ENCODE measurements around the gene STAB1.

STAB1 gene, protein sequence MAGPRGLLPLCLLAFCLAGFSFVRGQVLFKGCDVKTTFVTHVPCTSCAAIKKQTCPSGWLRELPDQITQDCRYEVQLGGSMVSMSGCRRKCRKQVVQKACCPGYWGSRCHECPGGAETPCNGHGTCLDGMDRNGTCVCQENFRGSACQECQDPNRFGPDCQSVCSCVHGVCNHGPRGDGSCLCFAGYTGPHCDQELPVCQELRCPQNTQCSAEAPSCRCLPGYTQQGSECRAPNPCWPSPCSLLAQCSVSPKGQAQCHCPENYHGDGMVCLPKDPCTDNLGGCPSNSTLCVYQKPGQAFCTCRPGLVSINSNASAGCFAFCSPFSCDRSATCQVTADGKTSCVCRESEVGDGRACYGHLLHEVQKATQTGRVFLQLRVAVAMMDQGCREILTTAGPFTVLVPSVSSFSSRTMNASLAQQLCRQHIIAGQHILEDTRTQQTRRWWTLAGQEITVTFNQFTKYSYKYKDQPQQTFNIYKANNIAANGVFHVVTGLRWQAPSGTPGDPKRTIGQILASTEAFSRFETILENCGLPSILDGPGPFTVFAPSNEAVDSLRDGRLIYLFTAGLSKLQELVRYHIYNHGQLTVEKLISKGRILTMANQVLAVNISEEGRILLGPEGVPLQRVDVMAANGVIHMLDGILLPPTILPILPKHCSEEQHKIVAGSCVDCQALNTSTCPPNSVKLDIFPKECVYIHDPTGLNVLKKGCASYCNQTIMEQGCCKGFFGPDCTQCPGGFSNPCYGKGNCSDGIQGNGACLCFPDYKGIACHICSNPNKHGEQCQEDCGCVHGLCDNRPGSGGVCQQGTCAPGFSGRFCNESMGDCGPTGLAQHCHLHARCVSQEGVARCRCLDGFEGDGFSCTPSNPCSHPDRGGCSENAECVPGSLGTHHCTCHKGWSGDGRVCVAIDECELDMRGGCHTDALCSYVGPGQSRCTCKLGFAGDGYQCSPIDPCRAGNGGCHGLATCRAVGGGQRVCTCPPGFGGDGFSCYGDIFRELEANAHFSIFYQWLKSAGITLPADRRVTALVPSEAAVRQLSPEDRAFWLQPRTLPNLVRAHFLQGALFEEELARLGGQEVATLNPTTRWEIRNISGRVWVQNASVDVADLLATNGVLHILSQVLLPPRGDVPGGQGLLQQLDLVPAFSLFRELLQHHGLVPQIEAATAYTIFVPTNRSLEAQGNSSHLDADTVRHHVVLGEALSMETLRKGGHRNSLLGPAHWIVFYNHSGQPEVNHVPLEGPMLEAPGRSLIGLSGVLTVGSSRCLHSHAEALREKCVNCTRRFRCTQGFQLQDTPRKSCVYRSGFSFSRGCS (N-terminal part only)

DNA sequence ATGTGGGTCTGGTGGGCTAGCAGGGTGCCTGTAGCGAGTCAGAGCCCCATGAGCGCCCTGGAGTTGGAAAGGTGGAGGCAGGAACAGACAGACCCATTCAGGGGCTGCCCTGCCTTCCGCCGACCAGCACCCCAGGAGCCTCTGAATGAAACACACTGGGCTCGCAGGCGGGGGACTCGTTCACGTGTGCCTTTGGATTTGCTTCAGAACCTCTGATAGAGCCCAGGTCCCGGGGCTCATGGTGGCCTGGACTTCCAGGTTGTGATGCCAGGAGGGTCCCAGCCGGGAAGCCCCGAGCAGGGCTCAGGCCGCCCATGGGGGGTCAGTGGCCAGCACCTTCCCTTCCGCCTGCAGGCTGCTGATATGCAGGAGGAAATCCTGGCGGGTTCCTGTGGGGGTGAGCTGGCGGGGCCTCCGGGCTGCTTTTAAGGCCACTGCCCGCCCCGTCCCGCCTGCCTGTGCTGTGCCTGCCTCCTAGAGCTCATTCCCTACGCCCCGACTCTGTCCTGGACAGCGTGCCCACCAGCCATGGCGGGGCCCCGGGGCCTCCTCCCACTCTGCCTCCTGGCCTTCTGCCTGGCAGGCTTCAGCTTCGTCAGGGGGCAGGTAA lies at the start of gene STAB1:
TSS of gene STAB1 (plus strand) at position 453 of the 610 bp plus-strand sequence. CDS start at position 529, 76 bp downstream.
- DNase-seq: no peak

DNA sequence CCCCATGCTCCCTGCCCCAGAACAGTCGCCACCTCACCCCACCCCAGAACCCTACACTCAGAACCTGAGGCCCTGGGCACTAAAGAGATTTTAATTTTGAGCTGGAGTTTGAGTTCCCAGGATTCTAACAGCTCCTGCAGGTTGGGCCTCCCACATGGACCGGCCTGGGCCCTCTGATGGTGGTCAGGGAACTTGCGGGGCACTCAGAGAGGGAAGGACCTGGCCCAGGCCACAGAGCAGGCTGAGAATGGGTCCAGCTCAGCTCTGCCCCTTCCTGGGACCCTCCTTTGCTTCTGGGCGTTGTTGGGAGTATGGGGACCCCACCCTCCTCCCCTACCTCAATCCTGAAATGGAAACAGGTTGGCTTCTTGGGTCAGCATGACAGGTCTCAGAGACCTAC lies 49.1 kb upstream of the STAB1 start:
- DNase-seq: no peak

DNA sequence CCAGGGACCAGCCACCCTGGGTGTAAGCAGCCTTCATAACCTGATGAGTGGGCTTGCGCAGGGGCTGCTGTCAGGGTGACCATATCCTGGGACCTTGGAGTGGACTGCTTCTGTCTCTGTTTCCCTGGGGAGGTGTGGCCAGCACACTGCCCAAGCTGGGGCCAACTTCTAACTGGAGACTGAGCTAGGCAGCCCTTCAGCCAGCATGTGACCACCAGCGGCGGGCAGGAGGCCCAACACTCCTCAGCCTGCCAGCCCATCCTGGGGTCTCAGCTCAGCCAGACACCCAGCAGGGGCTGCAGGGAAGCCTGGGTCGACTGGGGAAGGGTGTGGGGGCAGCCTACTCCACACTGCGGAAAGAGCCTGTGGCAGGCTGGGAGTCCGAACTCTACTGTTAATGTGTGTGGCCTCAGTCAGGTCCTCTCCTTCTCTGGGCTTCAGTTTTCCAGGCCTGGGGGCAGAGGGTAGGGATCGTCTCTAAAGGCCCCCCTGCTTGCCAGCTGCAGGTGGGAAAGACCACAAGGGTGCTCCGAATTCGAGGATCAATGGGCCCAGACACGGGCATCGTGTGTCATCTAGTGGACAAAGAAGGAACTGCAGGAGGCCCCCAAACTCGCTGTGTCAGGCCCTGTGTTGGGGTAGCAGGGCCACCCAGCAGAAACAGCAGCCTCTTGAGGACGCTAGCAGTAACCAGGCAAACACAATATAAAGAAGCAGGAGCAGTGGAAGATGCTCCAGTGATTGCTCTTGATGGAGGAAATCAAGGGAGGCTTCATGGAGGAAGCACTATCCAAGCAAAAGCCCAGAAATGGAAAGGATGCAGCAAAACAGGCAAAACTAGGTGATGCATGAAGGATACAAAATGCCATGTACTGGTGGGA lies 48.3 kb upstream of the STAB1 start:
- peak; percentile 23 to 28 for DNase-seq

DNA sequence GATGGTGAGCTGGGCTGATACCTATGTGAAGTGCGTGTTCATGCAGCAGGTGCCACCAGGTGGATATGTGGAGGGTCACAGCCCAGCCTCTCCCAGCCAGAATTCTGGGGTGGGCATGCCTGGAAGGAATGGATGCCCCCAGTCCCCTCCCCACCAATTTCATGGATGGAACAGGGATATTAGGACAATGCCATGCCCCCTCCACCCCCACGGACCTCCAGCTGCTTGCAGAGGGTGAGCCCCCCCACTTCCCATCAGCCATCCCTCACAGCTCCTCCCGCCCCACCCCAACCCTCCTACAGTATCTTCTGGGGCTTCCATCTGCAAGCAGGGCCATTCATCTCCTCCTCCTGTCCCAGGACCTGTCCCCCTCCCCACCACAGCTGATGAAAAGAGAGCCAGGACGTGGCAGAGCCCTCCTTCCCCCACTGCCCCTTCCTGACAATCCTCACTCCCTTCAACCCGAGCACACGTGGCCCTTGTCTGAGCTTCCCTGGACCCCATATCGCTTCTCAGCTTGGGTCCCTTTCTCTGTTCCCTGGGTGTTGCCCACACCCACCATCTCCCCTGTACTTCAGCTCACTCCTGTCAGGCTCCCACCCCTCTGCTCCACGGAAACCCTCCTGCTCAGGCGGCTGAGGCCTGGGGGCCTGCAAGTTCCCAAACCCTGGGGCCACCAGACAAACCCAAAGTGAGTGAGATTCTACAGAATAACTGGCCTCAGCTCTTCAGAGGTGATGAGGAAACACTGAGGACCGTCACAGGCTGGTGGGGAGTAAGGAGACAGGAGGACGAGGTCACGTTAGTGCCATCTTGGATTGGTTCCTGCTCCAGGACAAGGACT lies 47.4 kb upstream of the STAB1 start:
- DNase-seq: no peak

DNA sequence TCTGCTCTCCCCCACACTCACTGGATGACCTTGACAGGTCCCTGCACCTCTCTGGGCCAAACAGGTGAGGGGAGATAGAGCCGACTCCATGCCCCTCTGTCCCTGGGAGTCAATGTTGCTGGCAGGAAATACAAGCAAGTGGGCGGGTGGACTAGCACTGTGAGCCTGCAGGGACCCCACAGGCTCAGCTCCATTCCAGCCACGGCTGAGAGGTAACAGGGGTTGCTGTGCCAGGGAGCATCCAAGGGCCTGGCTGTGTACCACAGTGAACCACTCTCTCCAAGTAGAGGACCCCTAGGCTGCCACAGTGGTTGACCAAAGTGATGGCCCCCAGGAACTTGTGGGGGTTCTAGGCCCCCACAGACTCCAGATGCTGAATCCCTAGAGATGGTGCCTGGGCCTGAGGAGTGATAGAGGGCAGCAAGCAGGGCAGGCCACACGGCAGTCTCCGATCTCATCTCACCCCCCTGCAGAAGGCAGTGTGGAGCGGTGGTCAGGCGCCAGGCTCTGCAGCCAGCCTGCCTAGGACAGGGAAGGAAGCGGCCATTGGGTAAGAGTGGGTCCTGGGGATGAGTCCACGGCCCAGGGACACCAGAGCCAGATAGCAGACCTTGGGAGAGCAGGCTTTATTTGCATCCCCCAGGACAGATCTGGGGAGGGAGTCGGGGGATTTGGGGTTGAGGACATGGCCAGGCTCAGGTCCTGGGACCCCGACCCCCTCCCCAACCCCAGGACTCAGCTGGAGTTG lies 44.5 kb upstream of the STAB1 start:
- no peak for DNase-seq

DNA sequence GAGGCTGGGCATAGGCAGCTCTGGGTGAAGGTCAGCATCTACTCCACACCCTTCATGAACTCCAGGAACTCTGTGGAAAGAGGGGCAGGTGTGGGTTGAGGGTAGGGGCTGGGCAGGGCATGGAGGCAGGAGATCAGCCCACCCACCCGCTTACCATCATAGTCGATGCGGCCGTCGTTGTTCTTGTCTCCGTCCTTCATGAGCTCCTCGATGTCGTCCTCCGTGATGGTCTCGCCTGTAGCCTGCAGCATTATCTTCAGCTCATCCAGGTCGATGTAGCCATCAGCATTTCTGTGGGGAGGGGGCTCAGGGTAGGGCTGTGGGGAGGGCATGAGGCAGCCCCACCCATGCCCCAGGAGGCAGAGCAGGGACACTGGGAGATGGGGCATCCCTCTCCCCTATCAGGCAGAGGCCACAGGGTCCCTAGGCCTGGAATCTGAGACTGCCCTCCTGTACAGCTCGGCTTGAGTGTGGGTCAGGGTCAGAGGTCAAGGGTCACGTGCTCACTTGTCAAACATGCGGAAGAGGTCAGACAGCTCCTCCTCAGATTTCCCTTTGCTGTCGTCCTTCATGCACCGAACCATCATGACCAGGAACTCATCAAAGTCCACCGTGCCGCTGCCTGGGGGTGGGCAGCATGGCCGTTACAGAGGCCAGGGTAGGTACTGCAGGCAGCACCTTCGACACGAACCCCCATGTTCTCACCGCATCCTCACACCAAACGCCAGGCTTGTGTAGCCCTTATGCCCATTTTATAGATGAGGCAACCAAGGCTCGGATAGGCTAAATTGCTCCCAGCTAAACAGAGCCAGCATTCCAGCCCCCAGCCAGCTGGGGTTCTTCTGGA lies 43.7 kb upstream of the STAB1 start:
- DNase-seq: no peak

DNA sequence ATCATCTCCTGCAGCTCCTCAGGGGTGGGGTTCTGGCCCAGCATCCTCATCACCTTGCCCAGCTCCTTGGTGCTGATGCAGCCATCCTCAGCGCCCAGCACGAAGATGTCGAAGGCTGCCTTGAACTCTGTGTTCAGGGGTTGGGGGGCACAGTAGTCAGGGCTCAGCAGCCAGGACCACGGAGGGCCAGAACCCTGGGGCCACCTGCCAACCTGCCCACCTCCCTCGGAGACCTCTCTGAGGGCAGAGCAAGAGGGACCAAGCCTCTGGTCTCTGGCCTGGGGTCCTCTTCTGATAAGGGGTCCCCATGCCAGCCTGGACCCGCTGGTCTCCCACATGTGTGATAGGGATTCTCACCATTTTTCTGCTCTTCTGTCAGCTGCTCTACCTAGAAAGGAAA lies 43.0 kb upstream of the STAB1 start:
- DNase-seq: no peak

DNA sequence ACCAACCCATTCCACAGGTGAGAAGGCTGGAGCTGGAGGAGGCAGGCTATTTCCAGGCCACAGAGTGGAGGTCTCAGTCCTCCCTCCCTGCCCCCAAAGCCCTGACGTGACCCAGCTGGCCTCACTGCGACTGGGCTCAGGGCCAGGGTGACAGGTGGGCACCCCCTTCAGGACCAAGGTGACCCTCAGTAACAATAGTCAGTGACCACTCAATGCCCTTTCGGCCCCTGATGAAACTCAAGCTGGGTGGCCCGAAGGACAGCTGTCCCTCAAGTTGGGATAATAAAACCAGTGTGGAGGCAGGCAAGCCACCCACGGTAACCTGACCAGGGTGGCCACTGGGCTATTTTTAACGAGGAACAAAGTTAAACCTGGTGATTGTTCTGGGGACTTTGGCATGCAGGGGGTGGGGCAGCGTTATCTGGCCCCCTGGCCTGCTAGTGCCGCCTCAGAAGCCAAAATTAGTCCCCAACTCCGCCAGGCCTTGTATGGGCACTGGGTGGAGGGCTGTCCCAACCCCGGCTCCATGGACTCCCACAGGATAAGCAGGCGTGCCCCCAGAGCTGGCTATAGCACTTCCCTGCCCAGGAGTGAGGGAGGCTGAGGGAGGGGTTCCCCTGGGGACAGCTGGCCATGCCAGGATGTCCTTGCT lies 42.4 kb upstream of the STAB1 start:
- no peak for DNase-seq

DNA sequence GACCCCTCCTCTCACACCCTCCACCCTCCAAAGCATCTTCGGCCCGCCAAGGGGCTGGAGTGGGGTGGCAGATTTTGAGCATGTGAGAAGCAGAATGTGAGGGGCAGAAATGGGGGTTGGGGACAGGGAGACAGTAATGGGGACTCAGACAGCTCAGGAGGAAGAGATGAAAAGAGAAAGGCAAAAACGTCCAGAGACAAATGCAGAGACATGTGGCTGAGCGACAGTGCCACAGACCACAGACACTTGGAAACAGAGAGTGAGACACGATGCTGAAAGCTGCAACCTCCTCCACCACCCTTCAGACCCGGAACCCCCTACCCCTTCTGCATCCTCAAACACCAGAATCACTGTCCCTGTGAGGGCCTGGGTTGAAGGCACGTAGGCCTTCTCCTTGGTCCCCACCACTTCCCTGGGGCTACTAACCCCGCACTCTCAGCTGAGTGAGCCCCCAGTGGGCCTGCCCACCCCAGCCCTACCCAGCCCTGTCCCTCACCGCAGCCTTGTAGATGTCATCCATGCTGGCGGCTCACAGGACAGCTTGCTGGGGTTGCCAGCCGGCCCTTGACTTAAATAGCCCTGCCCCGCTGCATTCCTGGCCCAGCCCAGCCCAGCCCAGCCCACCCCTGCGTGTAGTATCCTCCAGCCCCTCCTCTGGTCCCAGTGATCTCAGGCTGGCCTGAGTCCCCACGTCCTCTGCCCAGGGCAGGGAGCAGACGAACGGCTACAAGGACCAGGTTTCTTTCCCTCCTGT lies 41.5 kb upstream of the STAB1 start, which contains the start of gene TNNC1:
TSS of gene TNNC1 (minus strand) at position 546 of the 754 bp plus-strand sequence. CDS start at position 520, 26 bp downstream.
- DNase-seq: no peak

DNA sequence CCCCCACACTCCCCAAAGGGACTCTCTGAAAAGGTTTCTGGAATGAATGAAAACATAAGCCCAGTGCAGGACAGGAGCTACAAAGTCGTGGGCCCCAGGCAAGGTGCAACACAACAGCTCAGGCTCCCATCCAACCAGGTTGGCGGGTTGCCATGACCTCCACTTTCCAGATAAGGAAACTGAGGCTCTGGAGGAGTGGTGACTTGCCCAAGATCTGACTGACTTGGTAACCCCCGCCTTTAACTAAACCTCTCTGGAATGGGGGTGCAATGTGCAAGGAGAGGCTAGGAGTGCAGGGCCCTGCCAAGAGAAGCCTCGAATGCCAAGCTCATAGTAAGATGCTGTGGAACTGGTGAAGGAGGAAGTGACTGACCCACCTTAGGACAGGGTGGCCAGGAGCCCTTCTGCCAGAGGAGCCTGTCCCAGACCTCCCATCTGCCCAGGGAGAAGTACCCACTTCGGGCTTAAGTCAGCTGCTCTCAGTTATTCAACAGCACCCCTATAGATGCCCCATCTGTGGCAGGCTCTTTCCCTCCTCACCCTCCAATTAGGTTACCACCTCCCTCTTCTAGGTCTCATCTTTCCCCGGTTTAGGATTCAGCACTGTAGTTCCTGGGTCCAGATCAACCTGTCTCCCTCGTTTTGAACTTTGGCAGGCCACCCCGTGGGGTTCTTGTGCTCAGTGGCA lies 40.7 kb upstream of the STAB1 start:
- no peak for DNase-seq

DNA sequence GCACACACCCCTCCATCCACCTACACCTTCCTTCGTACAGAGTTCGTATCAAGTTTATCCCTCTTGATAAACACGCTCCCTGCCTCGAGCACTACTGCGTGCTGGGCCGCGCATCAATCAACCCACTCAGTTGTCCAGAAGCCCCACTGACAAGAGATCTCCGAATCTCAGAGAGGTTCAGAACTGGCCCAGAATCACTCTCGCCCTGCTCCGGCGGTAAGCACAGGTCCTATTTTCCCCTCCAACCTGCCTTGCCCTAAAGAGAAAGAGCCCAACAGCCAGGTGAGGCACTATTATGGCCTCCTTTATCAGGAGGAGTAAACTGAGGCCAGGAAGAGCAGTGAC lies 40.2 kb upstream of the STAB1 start:
- no peak for DNase-seq

DNA sequence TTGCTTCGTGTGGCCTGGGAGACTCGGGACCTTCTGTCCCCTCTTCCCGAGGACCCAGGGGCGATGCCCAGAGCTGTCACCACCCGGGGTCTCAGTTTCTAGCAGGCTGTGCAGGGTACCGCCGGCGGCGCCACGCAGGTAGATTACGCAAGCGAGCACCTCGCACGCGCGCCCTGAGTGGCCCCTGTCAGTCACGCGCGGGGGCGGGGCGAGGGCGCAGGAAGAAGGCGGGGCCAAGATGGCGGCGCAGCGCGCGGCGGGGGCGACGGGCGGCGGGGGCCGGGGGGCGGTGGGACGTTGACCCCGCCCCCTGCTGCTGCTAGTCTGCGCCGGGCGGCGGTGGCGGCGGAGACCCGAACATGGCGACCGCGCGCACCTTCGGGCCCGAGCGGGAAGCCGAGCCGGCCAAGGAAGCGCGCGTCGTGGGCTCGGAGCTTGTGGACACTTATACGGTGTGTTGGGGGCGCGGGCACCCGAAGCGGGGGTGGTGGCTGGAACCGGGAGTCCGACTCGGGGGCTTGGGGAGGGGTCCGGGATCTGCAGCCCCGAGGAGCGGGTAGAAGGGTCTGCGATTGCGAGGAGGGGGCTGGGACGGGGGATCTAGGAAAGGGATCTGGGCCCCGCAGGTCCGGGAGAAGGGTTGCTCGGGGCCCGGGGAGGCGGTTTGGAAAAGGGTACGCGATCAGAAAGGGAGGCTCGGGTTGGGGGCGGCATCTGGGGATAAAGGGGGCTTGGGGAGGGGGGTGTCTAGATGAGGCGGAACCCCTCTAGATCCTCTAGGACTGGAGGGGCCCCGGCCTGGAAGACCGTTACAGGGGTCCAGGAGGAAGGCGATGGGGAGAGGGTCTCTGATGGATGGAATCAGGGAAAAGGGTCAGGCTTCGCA lies 39.6 kb upstream of the STAB1 start, which contains the start of gene NISCH:
TSS of gene NISCH (plus strand) at position 322 of the 886 bp plus-strand sequence. CDS start at position 360, 38 bp downstream.
- peak; percentile 74 to 82 for DNase-seq

DNA sequence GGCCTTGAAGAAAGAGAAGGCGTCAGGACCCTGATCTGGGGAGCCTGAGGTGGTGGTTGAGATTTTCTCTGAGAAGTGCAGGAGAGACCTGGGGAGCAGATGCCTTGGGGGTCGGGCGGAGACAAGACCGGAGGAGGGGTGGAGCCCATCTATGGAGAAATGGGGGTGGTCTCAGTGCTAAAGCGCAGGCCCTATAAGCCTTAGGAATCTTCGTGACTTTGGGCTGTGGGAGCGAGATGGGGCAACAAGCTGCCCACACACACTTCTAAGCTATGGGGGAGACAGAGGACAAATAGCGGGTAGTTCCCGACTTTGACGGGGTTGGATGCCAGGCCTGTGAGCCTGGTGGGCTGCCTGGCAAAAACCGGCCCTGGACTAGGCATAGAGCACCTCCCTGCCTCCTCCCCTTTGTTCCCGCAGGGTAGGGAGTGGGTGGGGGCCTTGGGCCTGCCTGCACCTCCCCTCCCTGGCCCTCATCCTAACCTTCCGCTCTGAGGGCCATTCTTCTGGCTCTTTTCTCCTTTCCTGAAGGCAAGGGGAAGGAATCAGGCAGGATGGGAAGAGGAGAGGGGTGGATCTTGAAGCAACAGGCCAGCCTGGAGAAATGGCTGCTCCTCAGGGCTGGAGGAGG lies 38.9 kb upstream of the STAB1 start:
- DNase-seq: peak in 1 of 2 experiments; percentile 13

DNA sequence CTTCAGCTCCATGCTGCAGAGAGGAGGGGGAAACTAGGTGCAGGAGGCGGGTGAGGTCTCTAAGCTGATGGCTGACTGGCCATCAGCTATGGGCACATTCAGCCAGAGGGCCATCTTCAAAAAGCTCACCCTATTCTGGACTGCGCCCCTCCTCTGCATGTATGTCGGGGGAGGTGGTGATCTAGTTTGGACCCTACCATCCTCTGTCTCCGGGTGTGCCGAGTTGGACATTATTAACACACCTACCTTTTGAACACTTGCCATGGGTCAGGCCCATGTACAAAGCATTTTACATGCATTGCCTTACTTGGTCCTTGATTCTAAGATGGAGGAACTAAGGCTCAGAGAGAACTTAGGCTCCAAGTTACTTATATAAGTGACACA lies 38.3 kb upstream of the STAB1 start:
- DNase-seq: no peak

Measured in NCI-H2081 (cell line).